Fibroblast of the aortic adventitia (primary cell): Measurements from ENCODE around the gene SAPCD2. TPM values are rescaled to one million over a fixed set of nuclear protein-coding genes. Genes with fewer than 3 reads are reported as not detected.

ENCODE experiments used
- DNase-seq: peaks from one replicate; pipeline ENCODE4 v3.0.0-alpha.2; 2010; ENCODE audit warnings: low read depth
- H3K4me3 ChIP-seq: 2 replicates; pipeline ENCODE4 v1.5.1; 2011; ENCODE audit warnings: low read depth, mild to moderate bottlenecking, control low read depth, low read length, moderate library complexity
- CTCF ChIP-seq: IDR thresholded peaks from 2 replicates; pipeline ENCODE4 v1.5.1; 2011; ENCODE audit warnings: mild to moderate bottlenecking, low read length, control low read depth, inconsistent platforms; ENCODE audit not compliant: insufficient read depth
- total RNA-seq: library from RNA; depleted of rRNA; stranded (reverse); fragments of >200 nt; gene quantifications from 2 replicates; pipeline ENCODE4 v1.2.3, GENCODE V29; 2012; ENCODE audit warnings: low replicate concordance

SAPCD2 gene
- total RNA-seq, 1 donor = 1.5 TPM

GRCh38 chr9:137053944-137054931, 16.1 kb downstream of the SAPCD2 start, which contains the start of gene ENTPD2:
Gene ENTPD2, minus strand, starts transcription at chr9:137054061. Its CDS starts 64 bp downstream, at chr9:137053997.
- no peak for DNase-seq
- no peak for TF ChIP-seq CTCF
- H3K4me3 ChIP-seq = no peak within 1 kb of the TSS

GRCh38 chr9:137052998-137053943, 17.1 kb downstream of the SAPCD2 start:
- TF ChIP-seq CTCF = no peak
- H3K4me3 ChIP-seq = no peak overlapping the region
- DNase-seq = no peak

- H3K4me3 ChIP-seq = no peak overlapping the region
- no peak for TF ChIP-seq CTCF
- DNase-seq = no peak
Observed at GRCh38 chr9:137052293-137052692, 18.1 kb downstream of the SAPCD2 start.

- DNase-seq = no peak
- no peak for TF ChIP-seq CTCF
- no peak overlapping the region for H3K4me3 ChIP-seq
Observed at GRCh38 chr9:137051145-137051724, 19.1 kb downstream of the SAPCD2 start.

- no peak for DNase-seq
- TF ChIP-seq CTCF = no peak
- no peak overlapping the region for H3K4me3 ChIP-seq
Observed at GRCh38 chr9:137050570-137050969, 19.8 kb downstream of the SAPCD2 start.
